T-helper 2 cell treated with Interferon-gamma antibody and Interleukin-4, amounts not matched to agents 5 μg/mL and 100 μg/mL, for 36 hours (primary cell): ENCODE results near the gene CNTN5.

Experiments
- DNase-seq: peaks from one replicate; pipeline ENCODE4 v3.0.0; 2021; ENCODE audit warnings: low spot score
- H3K27ac Mint-ChIP-seq: one replicate; pipeline ENCODE4 v1.8.0; 2021; ENCODE audit warnings: mild to moderate bottlenecking, mixed read lengths
- H3K27me3 Mint-ChIP-seq: one replicate; pipeline ENCODE4 v1.8.0; 2021; ENCODE audit warnings: low read depth, mixed read lengths
- H3K36me3 Mint-ChIP-seq: one replicate; pipeline ENCODE4 v1.8.0; 2021; ENCODE audit warnings: low read depth, mixed read lengths
- H3K4me1 Mint-ChIP-seq: one replicate; pipeline ENCODE4 v1.8.0; 2021; ENCODE audit warnings: low read depth, mixed read lengths
- H3K4me3 Mint-ChIP-seq: one replicate; pipeline ENCODE4 v1.8.0; 2022; ENCODE audit warnings: mild to moderate bottlenecking, moderate library complexity, mixed read lengths
- H3K9me3 Mint-ChIP-seq: one replicate; pipeline ENCODE4 v1.8.0; 2021; ENCODE audit warnings: mixed read lengths

CNTN5 gene

GRCh38 chr11:99333621-99334020 lies 312.9 kb downstream of the CNTN5 start:
- Mint-ChIP-seq H3K27me3 (no peaks in the 10 kb centered on the region), H3K27ac (no peak overlapping the region)

DNA sequence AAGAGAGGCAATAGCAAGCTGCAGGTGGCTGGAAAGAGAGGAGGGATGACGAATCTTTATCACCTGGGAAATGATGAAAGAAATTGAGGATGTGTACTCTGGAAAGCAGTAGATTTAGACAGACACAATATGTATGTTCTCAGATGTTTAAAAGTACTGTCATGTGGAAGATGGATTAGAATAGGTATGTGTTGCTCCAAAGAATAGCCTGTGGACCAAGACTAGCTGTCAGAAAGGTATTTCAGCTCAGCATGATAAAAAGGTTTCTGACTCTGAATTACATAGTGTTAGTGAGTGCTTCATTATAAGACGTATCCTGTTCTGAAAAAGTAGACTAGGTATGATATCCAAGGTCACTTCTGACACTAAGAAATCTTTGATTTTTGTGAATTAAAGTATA lies 322.4 kb downstream of the CNTN5 start:
- no peaks in the 10 kb centered on the region for H3K36me3 Mint-ChIP-seq
- peaks cover 22% of the 10 kb centered on the region for H3K9me3 Mint-ChIP-seq
- no peak overlapping the region for H3K4me3 Mint-ChIP-seq
- H3K27ac Mint-ChIP-seq = no peak overlapping the region
- no peaks in the 10 kb centered on the region for H3K27me3 Mint-ChIP-seq
- no peaks in the 10 kb centered on the region for H3K4me1 Mint-ChIP-seq
- DNase-seq = no peak

More at GRCh38 chr11:99333621-99334020, 312.9 kb downstream of the CNTN5 start:
- Mint-ChIP-seq H3K4me1 (no peaks in the 10 kb centered on the region), H3K36me3 (no peaks in the 10 kb centered on the region), H3K4me3 (no peak overlapping the region), H3K9me3 (peaks cover 12% of the 10 kb centered on the region)
- DNase-seq = no peak

- no peaks in the 10 kb centered on the region for H3K4me1 Mint-ChIP-seq
These were observed 328.5 kb downstream of the CNTN5 start for GRCh38 chr11:99349151-99349673.

GRCh38 chr11:99351624-99352023 lies 330.9 kb downstream of the CNTN5 start:
- Mint-ChIP-seq H3K27me3 (no peaks in the 10 kb centered on the region), H3K4me3 (no peak overlapping the region), H3K27ac (no peak overlapping the region), H3K4me1 (no peaks in the 10 kb centered on the region), H3K9me3 (peaks cover 14% of the 10 kb centered on the region), H3K36me3 (no peaks in the 10 kb centered on the region)
- no peak for DNase-seq

More at GRCh38 chr11:99349151-99349673, 328.5 kb downstream of the CNTN5 start:
- H3K27me3 Mint-ChIP-seq = no peaks in the 10 kb centered on the region
- no peak overlapping the region for H3K27ac Mint-ChIP-seq
- no peaks in the 10 kb centered on the region for H3K36me3 Mint-ChIP-seq
- peaks cover 8% of the 10 kb centered on the region for H3K9me3 Mint-ChIP-seq
- no peak overlapping the region for H3K4me3 Mint-ChIP-seq
- no peak for DNase-seq

DNA sequence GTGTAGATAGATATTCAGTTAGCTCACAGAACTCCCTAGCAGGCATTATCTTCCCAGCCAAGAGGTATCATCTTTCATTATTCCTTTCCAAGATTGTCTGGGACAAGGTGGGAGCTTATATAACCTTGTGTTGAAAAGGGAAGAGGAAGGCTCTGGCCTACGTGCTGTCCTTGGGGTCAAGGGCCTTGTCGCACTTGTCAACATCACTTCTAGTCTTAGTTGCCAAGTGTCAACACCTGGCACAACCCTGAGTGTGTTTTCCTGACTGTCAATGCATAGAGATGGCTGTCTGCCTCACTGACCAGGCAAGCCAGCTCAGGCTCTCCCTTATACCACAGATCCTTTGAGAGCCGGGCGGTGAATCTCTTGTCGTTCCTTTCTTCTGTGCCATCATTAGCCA lies 331.9 kb downstream of the CNTN5 start:
- no peaks in the 10 kb centered on the region for H3K27me3 Mint-ChIP-seq
- peaks cover 20% of the 10 kb centered on the region for H3K9me3 Mint-ChIP-seq
- no peak overlapping the region for H3K4me3 Mint-ChIP-seq
- no peak overlapping the region for H3K27ac Mint-ChIP-seq
- no peaks in the 10 kb centered on the region for H3K4me1 Mint-ChIP-seq
- no peak for DNase-seq
- no peaks in the 10 kb centered on the region for H3K36me3 Mint-ChIP-seq

DNA sequence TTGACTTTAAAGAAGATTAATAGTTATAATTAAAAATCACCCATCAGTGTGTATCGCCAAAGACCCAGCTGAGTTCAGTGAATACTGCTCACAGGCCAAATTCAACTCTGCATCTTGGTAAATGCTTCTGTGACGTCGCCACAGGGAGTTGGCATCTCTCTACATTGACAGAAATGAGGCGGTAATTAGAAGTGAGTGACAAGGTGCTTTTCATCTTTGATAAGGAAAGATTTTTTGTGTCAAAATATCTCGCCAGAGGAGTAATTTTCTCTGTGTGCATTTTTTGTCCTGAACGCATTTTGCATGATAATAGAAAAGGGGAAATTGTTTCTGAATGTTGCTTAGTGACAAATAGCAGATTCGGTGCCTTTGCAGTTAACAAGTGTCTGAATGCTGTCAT lies 345.8 kb downstream of the CNTN5 start:
- Mint-ChIP-seq H3K36me3 (no peaks in the 10 kb centered on the region), H3K4me3 (no peak overlapping the region), H3K27ac (no peak overlapping the region), H3K4me1 (no peaks in the 10 kb centered on the region), H3K9me3 (peaks cover 10% of the 10 kb centered on the region), H3K27me3 (no peaks in the 10 kb centered on the region)
- no peak for DNase-seq

DNA sequence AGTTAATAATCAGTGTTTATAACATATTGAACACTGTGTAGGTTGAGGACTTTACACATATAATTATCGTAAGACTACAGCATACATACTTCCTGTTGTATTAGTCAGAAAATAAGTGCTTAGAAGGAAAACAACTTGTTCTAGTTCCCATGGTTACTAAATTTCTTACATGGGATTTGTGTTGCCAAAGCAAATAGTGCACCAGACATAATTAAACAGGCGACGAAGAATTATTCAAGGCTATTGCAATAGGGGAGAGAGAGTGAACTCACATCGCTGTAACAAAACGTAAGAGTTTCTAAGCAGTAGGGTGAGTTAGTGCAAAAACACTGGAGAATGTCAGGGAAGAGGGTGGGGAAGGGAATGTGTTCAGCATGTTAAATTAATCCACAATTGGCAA lies 347.8 kb downstream of the CNTN5 start:
- DNase-seq = no peak
- Mint-ChIP-seq H3K4me1 (no peaks in the 10 kb centered on the region), H3K36me3 (no peaks in the 10 kb centered on the region), H3K27me3 (no peaks in the 10 kb centered on the region), H3K9me3 (peaks cover 5% of the 10 kb centered on the region), H3K27ac (no peak overlapping the region), H3K4me3 (no peak overlapping the region)

DNA sequence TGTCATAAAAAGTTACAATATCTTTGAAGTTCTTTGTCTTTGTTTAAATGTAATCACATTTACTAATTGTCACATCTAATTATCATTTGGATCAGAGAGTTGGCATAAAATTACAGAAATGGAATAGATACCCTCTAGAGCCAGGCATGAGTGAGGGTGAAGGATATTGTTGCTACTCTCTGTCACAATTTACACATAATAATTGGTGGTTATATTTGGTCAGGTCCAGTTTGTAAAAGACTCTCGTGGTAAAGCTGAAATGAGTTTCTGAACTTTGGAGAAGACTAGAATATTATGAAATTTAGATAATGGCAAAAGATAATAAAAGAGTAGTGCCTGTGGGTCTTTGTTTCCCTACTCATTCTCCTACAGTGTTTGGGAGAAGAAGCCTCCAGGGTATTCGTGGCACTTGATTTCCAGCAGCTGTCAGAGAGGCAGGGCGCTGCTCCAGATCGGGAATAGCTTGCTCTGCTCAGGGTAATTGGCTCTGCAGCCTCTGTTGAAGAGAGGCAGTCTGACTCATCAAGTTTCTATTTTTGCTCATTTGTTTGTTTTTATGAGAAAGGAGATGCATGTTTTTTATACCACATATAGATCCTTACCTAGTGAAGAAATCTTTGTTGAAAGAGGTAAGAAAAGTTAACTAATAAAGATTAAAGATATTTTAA lies 349.9 kb downstream of the CNTN5 start:
- Mint-ChIP-seq H3K4me1 (no peaks in the 10 kb centered on the region), H3K27me3 (no peaks in the 10 kb centered on the region), H3K9me3 (peaks cover 4% of the 10 kb centered on the region), H3K27ac (no peak overlapping the region), H3K36me3 (no peaks in the 10 kb centered on the region), H3K4me3 (no peak overlapping the region)
- no peak for DNase-seq

DNA sequence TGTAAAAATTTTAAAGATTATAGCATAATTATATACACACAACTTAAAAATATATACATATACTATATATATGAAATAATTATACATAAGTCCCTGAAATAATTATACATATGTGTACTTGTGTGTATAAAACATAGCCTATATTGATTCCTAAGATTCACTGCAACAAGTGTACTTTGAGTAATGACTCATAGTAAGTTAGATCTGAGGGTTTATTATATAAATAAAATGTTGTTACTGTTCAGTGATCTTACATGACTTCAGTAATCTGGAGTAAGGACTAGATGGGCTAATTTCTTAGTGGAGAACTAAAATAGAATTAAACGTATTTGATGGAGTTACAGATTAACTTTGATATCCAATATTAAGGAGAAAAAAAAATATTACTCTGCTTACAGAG lies 350.5 kb downstream of the CNTN5 start:
- DNase-seq = no peak
- H3K4me3 Mint-ChIP-seq = no peak overlapping the region
- no peaks in the 10 kb centered on the region for H3K27me3 Mint-ChIP-seq
- H3K36me3 Mint-ChIP-seq = no peaks in the 10 kb centered on the region
- no peaks in the 10 kb centered on the region for H3K4me1 Mint-ChIP-seq
- H3K9me3 Mint-ChIP-seq = peaks cover 4% of the 10 kb centered on the region
- no peak overlapping the region for H3K27ac Mint-ChIP-seq

GRCh38 chr11:99376463-99376862 lies 355.7 kb downstream of the CNTN5 start:
- no peaks in the 10 kb centered on the region for H3K4me1 Mint-ChIP-seq
- no peak overlapping the region for H3K27ac Mint-ChIP-seq
- H3K9me3 Mint-ChIP-seq = peaks cover 4% of the 10 kb centered on the region
- H3K27me3 Mint-ChIP-seq = no peaks in the 10 kb centered on the region
- no peak for DNase-seq
- H3K4me3 Mint-ChIP-seq = no peak overlapping the region
- no peaks in the 10 kb centered on the region for H3K36me3 Mint-ChIP-seq

DNA sequence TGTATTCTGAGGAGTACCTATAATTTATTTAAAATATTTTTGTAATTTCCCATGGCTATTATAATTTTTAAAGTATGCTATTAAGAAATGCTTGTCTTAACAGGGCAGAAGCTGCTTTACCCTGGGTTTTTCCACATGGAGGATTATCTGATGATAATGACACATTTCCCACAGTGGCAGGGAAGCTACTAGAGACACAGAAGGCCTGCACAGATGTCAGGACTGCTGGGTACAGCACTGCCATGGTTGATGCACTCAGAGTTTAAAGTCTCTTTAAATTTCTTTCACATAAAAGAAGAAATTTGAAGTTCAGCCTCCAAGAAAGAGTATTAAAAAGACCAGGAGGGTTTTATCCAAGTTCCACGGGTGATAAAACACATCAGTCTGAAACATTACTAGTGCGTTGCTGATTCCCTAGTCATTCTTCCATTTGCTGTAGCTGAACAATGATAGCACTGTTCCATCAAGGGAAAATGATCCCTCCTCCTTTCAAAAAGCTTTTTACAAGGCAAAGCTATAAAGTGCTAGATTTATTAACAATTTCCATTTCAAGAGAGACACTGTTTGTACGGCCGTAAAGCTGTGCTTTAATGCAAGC lies 363.0 kb downstream of the CNTN5 start:
- no peak for DNase-seq
- no peaks in the 10 kb centered on the region for H3K4me1 Mint-ChIP-seq
- no peaks in the 10 kb centered on the region for H3K27me3 Mint-ChIP-seq
- no peak overlapping the region for H3K27ac Mint-ChIP-seq
- H3K4me3 Mint-ChIP-seq = no peak overlapping the region
- no peaks in the 10 kb centered on the region for H3K36me3 Mint-ChIP-seq
- H3K9me3 Mint-ChIP-seq = peaks cover 28% of the 10 kb centered on the region

GRCh38 chr11:99391245-99391644 lies 370.5 kb downstream of the CNTN5 start:
- Mint-ChIP-seq H3K9me3 (peaks cover 26% of the 10 kb centered on the region), H3K27ac (no peak overlapping the region), H3K36me3 (no peaks in the 10 kb centered on the region), H3K4me1 (no peaks in the 10 kb centered on the region), H3K27me3 (no peaks in the 10 kb centered on the region), H3K4me3 (no peak overlapping the region)
- no peak for DNase-seq

GRCh38 chr11:99406345-99406744 lies 385.6 kb downstream of the CNTN5 start:
- Mint-ChIP-seq H3K4me3 (no peak overlapping the region), H3K4me1 (no peaks in the 10 kb centered on the region), H3K27ac (no peak overlapping the region), H3K9me3 (peaks cover 46% of the 10 kb centered on the region), H3K36me3 (no peaks in the 10 kb centered on the region), H3K27me3 (no peaks in the 10 kb centered on the region)
- no peak for DNase-seq

- Mint-ChIP-seq H3K4me3 (no peak overlapping the region), H3K4me1 (no peaks in the 10 kb centered on the region), H3K27me3 (no peaks in the 10 kb centered on the region), H3K27ac (no peak overlapping the region), H3K36me3 (no peaks in the 10 kb centered on the region), H3K9me3 (peaks cover 34% of the 10 kb centered on the region)
- no peak for DNase-seq
These were observed 389.9 kb downstream of the CNTN5 start for GRCh38 chr11:99410636-99411035.
